ENCODE data around the gene RHOG.
A peak's percentile ranks its signal among the peaks of the same experiment; 100 is the strongest.
"Not testable (repeated sequence)": the region's sequence is repeated elsewhere in the genome, so short reads cannot be mapped to it uniquely, and the experiment has no call there.

The RHOG gene

GRCh38 chr11:3834349-3834663 is 6.5 kb downstream of the RHOG start:
- no peak for DNase-seq

- no peak for DNase-seq
Measured at GRCh38 chr11:3833449-3833848, 7.3 kb downstream of the RHOG start.

- DNase-seq = no peak
Measured at GRCh38 chr11:3832816-3833215, 7.9 kb downstream of the RHOG start.

GRCh38 chr11:3831378-3832239 is 9.2 kb downstream of the RHOG start:
- DNase-seq = no peak

GRCh38 chr11:3830730-3831129 is 10.0 kb downstream of the RHOG start:
- no peak for DNase-seq

- DNase-seq = no peak
Measured at GRCh38 chr11:3830088-3830487, 10.7 kb downstream of the RHOG start.

- no peak for DNase-seq
Measured at GRCh38 chr11:3827434-3828186, 13.1 kb downstream of the RHOG start.

GRCh38 chr11:3826721-3827120 is 14.0 kb downstream of the RHOG start:
- DNase-seq = no peak

GRCh38 chr11:3825473-3826154 is 15.1 kb downstream of the RHOG start:
- DNase-seq = no peak

GRCh38 chr11:3824714-3825472 is 15.9 kb downstream of the RHOG start:
- DNase-seq = peak; percentile 51 to 81 (median 73)

- DNase-seq = no peak
Measured at GRCh38 chr11:3823762-3824506, 16.8 kb downstream of the RHOG start.

GRCh38 chr11:3823303-3823702 is 17.5 kb downstream of the RHOG start:
- DNase-seq = no peak

- no peak for DNase-seq
Measured at GRCh38 chr11:3822312-3822711, 18.4 kb downstream of the RHOG start.

GRCh38 chr11:3820971-3821370 is 19.8 kb downstream of the RHOG start:
- DNase-seq = no peak

GRCh38 chr11:3817181-3817800 is 23.5 kb downstream of the RHOG start:
- DNase-seq = no peak

GRCh38 chr11:3816673-3817072 is 24.1 kb downstream of the RHOG start:
- no peak for DNase-seq

- DNase-seq = no peak
Measured at GRCh38 chr11:3815845-3816244, 24.9 kb downstream of the RHOG start.

- not testable (repeated sequence) for DNase-seq
Measured at GRCh38 chr11:3814832-3815231, 25.9 kb downstream of the RHOG start.

GRCh38 chr11:3810951-3811350 is 29.8 kb downstream of the RHOG start:
- DNase-seq = no peak

- no peak for DNase-seq
Measured at GRCh38 chr11:3810446-3810845, 30.3 kb downstream of the RHOG start.

GRCh38 chr11:3809624-3809928 is 31.2 kb downstream of the RHOG start:
- no peak for DNase-seq
